OCI-LY7 (cell line): Measurements from ENCODE around the gene FCAMR. TPM values are rescaled to one million over a fixed set of nuclear protein-coding genes. Genes with fewer than 3 reads are reported as not detected.
"Not testable (repeated sequence)": the region's sequence is repeated elsewhere in the genome, so short reads cannot be mapped to it uniquely, and the experiment has no call there.

Experiments
- BruUV-seq: library from RNA; stranded (reverse); fragments of 400-500 nt; replicated peaks from 2 replicates; lab custom pipeline; 2021; lab: Mats Ljungman, UMichigan
- CTCF ChIA-PET: fragments of 300-600 bp; sonication (Branson Sonifier 250); formaldehyde crosslinking; loops from one replicate; lab custom pipeline; 2022; ENCODE audit warnings: antibody characterized with exemption; ENCODE audit not compliant: unreplicated experiment; lab: Charles Lee
- POLR2A ChIA-PET: fragments of 300-600 bp; sonication (Branson Sonifier 250); formaldehyde crosslinking; loops from one replicate; lab custom pipeline; 2022; ENCODE audit warnings: antibody characterized with exemption; lab: Charles Lee
- DNase-seq: peaks from one replicate; pipeline ENCODE4 v3.0.0-alpha.2; 2015; ENCODE audit warnings: low spot score
- H2AFZ ChIP-seq: fragments of 200-600 bp; sonication (generic), shearing (Covaris generic); 2 replicates; pipeline ENCODE4 v1.6.1; 2014; ENCODE audit warnings: mild to moderate bottlenecking, antibody characterized with exemption, low read length, moderate library complexity
- H3K27ac ChIP-seq: fragments of 200-600 bp; sonication (generic); 2 replicates; pipeline ENCODE4 v1.5.1; 2014; ENCODE audit warnings: mixed run types, low read depth, mild to moderate bottlenecking, moderate library complexity, low read length, inconsistent platforms; ENCODE audit not compliant: poor library complexity, severe bottlenecking
- H3K36me3 ChIP-seq: fragments of 200-600 bp; sonication (generic); 2 replicates; pipeline ENCODE4 v1.6.1; 2014; ENCODE audit warnings: mild to moderate bottlenecking, antibody characterized with exemption, low read length, moderate library complexity, mixed read lengths; ENCODE audit not compliant: insufficient read depth
- H3K4me1 ChIP-seq: fragments of 200-600 bp; sonication (generic); 2 replicates; pipeline ENCODE4 v1.5.1; 2014; ENCODE audit warnings: mild to moderate bottlenecking, low read length; ENCODE audit not compliant: insufficient read depth, poor library complexity, severe bottlenecking
- H3K4me2 ChIP-seq: fragments of 200-600 bp; sonication (generic); 2 replicates; pipeline ENCODE4 v1.6.1; 2014; ENCODE audit warnings: mild to moderate bottlenecking, low read length
- H3K4me3 ChIP-seq: fragments of 200-600 bp; sonication (generic); 2 replicates; pipeline ENCODE4 v1.5.1; 2014; ENCODE audit warnings: mild to moderate bottlenecking, low read depth, low read length; ENCODE audit not compliant: poor library complexity, severe bottlenecking
- H3K79me2 ChIP-seq: fragments of 200-600 bp; sonication (generic); 2 replicates; pipeline ENCODE4 v1.6.1; 2016; ENCODE audit warnings: low read depth, mild to moderate bottlenecking, low read length, moderate library complexity, mixed read lengths; ENCODE audit not compliant: insufficient read depth
- H3K9me2 ChIP-seq: fragments of 200-600 bp; sonication (generic); 2 replicates; pipeline ENCODE4 v1.6.1; 2016; ENCODE audit warnings: mild to moderate bottlenecking, low read length, mixed read lengths; ENCODE audit not compliant: insufficient read depth
- H3K9me3 ChIP-seq: fragments of 200-600 bp; sonication (generic); 2 replicates; pipeline ENCODE4 v1.6.1; 2014; ENCODE audit warnings: mild to moderate bottlenecking, mixed run types, low read length, mixed read lengths
- H4K20me1 ChIP-seq: fragments of 200-600 bp; sonication (generic); 2 replicates; pipeline ENCODE4 v1.6.1; 2014; ENCODE audit warnings: mild to moderate bottlenecking, antibody characterized with exemption, low read length, moderate library complexity, mixed read lengths; ENCODE audit not compliant: insufficient read depth
- EZH2phosphoT487 ChIP-seq: fragments of 200-600 bp; sonication (generic); IDR thresholded peaks from 2 replicates; pipeline ENCODE4 v1.6.1; 2018; ENCODE audit warnings: low read depth, borderline replicate concordance, mild to moderate bottlenecking, mixed run types, antibody characterized with exemption, low read length, moderate library complexity, mixed read lengths
- intact Hi-C: fragments of 100-400 bp; cut with micrococcal nuclease; formaldehyde crosslinking; loops from one replicate; pipeline ENCODE4 v1.10.0; 2022; ENCODE audit not compliant: unreplicated experiment
- total RNA-seq, 2 experiments: library from RNA; depleted of rRNA in 1 of 2; stranded (reverse); fragments of >200 nt in 1 of 2; shearing (Covaris generic) in 1 of 2; gene quantifications; 2 replicates each; pipeline ENCODE4 v1.2.3, GENCODE V29; 2014 to 2022
- TF ChIP-seq, protein P1 (sequence below): fragments of 200-600 bp; sonication (generic); conservative IDR thresholded peaks from 2 replicates; pipeline ENCODE4 v1.5.1; 2014; ENCODE audit warnings: mild to moderate bottlenecking, antibody characterized with exemption, low read length, moderate library complexity, mixed read lengths

FCAMR gene
- total RNA-seq, 2 experiments from 2014 or later: not detected

DNA sequence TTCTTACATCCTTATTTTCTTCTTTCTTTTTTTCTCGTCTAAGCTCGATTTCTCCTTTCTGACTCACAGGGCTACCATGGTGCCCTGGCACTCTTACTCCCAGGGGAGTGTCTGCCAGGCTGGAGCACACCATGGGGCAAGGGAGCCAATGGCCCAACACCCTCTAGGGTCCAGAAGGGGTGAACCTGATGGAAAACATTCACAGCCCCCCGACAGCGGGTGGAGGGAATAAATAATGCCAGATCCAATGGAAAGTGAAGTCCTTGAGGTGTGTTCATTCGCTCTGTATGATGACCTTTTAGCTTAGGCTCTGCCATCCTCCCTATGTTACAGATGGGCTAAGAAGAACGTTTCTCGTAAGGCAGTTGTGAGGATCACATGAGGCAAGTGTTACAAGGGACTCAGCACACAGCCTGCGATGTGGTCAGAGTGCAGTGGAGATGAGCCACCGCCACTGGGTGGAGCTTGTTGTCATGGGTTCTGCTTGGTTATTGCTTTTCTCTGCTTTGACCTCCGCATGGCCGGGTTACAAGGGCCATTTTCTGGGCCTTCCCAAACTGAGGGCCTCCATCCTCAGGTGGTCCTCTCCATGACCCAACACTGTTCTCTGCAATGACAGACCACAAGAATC is 45.0 kb downstream of the FCAMR start:
- ChIA-PET POLR2A (interaction anchor here (0.8 to 1.0 kb wide), 2 partner anchors 9 to 99 kb away, joined by 3 to 4 read pairs; no protein-coding TSS in a partner anchor), CTCF (interaction anchor here (0.9 kb wide), 1 partner anchor 13 kb away, joined by 3 read pairs; no protein-coding TSS in a partner anchor)
- intact Hi-C loops: loop anchor here (5.0 to 10.0 kb wide), 2 partner anchors 57 to 870 kb away; partner anchors contain the start of gene RHEX
- no peak overlapping the region for H3K4me3 ChIP-seq
- no peaks in the 10 kb centered on the region for H4K20me1 ChIP-seq
- H3K4me2 ChIP-seq: peak overlapping the region; percentile 23; the same call in 1 of the 2 replicates
- no peaks in the 10 kb centered on the region for H3K36me3 ChIP-seq
- peaks cover 56% of the 10 kb centered on the region for H3K4me1 ChIP-seq
- no peaks in the 10 kb centered on the region for H3K79me2 ChIP-seq
- no peaks in the 10 kb centered on the region for H3K9me3 ChIP-seq
- H2AFZ ChIP-seq: peak overlapping the region; percentile 38; the same call in 1 of the 2 replicates
- BruUV-seq: no TSS peak
- H3K9me2 ChIP-seq: no peaks in the 10 kb centered on the region
- TF ChIP-seq, protein P1, sequence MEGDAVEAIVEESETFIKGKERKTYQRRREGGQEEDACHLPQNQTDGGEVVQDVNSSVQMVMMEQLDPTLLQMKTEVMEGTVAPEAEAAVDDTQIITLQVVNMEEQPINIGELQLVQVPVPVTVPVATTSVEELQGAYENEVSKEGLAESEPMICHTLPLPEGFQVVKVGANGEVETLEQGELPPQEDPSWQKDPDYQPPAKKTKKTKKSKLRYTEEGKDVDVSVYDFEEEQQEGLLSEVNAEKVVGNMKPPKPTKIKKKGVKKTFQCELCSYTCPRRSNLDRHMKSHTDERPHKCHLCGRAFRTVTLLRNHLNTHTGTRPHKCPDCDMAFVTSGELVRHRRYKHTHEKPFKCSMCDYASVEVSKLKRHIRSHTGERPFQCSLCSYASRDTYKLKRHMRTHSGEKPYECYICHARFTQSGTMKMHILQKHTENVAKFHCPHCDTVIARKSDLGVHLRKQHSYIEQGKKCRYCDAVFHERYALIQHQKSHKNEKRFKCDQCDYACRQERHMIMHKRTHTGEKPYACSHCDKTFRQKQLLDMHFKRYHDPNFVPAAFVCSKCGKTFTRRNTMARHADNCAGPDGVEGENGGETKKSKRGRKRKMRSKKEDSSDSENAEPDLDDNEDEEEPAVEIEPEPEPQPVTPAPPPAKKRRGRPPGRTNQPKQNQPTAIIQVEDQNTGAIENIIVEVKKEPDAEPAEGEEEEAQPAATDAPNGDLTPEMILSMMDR: peak; percentile 64
- TF ChIP-seq EZH2phosphoT487: no peak
- peak; percentile 89 for DNase-seq
- peak overlapping the region; percentile 53 for H3K27ac ChIP-seq

DNA sequence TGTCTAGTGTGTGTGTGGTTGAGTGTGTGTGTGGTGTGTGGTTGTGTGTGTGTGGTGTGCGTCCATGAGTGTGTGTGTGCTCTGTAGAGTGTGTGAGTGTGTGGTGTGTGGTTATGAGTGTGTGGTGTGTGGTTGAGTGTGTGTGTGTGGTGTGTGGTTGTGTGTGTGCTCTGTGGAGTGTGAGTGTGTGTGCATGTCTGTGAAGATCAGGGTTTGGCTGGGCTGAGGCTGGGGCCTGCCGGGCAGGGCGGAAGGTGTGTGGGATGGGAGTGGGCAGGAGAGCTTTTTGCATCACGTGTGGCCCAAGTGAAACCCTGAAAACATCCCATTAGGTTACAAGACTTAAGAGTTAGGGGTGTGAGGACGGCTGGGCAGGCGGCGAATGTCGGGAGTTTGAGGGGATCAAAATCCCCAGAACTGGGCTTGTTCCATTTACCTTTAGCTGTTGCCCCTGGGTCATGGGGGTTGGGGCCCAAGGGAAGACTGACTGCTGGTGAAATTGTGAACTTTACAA is 45.6 kb downstream of the FCAMR start:
- no peaks in the 10 kb centered on the region for H3K9me2 ChIP-seq
- no peak overlapping the region for H3K4me3 ChIP-seq
- TF ChIP-seq, protein P1: no peak
- TF ChIP-seq EZH2phosphoT487: no peak
- BruUV-seq: no TSS peak
- H3K36me3 ChIP-seq: no peaks in the 10 kb centered on the region
- no peaks in the 10 kb centered on the region for H3K79me2 ChIP-seq
- CTCF ChIA-PET: interaction anchor here (0.9 kb wide), 1 partner anchor 13 kb away, joined by 3 read pairs; no protein-coding TSS in a partner anchor
- DNase-seq: peak; percentile 28
- no peaks in the 10 kb centered on the region for H4K20me1 ChIP-seq
- H3K27ac ChIP-seq: peak overlapping the region; percentile 53
- H3K4me2 ChIP-seq: peak overlapping the region; percentile 23; the same call in 1 of the 2 replicates
- no peaks in the 10 kb centered on the region for H3K9me3 ChIP-seq
- H3K4me1 ChIP-seq: peaks cover 50% of the 10 kb centered on the region
- intact Hi-C loops: loop anchor here (5.0 to 10.0 kb wide), 2 partner anchors 58 to 870 kb away; partner anchors contain the start of gene RHEX
- POLR2A ChIA-PET: interaction anchor here (1.0 kb wide), 1 partner anchor 9 kb away, joined by 4 read pairs; no protein-coding TSS in a partner anchor
- H2AFZ ChIP-seq: peak overlapping the region; percentile 38; the same call in 1 of the 2 replicates

DNA sequence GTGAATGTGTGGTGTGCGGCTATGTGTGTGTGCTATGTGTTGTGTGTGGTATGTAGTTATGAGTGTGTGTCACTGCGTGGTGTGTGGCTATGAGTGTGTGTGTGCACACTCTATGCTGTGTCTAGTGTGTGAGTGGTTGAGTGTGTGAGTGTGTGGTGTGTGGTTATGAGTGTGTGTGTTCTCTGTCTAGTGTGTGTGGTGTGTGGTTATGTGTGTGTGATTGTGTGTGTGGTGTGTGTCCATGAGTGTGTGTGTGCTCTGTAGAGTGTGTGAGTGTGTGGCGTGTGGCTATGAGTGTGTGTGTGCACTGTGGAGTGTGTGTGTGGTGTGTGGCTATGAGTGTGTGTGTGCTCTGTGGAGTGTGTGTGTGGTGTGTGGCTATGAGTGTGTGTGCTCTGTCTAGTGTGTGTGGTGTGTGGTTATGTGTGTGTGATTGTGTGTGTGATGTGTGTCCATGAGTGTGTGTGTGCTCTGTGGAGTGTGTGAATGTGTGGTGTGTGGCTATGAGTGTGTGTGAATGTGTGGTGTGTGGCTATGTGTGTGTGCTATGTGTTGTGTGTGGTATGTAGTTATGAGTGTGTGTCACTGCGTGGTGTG is 46.2 kb downstream of the FCAMR start:
- H4K20me1 ChIP-seq, CTCF ChIA-PET, H3K79me2 ChIP-seq, H3K27ac ChIP-seq, H3K9me3 ChIP-seq, H3K9me2 ChIP-seq, POLR2A ChIA-PET, H3K4me3 ChIP-seq, H3K4me2 ChIP-seq, BruUV-seq, H2AFZ ChIP-seq, H3K36me3 ChIP-seq, DNase-seq: not testable (repeated sequence)
- intact Hi-C loops: loop anchor here (10.0 kb wide), 1 partner anchor 869 kb away; the partner anchor contains the start of gene RHEX
- H3K4me1 ChIP-seq: peaks cover 47% of the 10 kb centered on the region
